ENCODE results near the gene COTL1.

The COTL1 gene

DNA sequence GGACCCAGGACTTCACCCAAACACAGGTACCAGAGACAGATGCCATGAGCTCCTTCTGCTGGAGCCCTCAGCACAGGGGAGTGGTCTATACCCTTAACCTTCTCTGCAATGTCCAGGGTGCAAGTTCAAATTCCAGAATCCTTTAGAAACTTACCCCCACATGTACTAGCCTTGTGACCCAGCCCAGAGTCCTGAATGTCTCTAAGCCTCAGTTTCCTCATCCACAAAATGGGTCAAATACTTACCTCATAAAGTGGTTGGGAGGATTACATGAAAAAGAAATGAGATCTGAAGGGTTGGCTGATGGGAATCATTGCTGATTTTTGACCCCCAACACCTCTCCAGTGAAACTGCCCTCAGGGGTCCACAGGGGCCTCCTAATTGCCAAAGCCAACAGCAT is 21.7 kb downstream of the COTL1 start:
- DNase-seq (ENCODE audit: low read depth in 2 of 2) = no peak

- DNase-seq (ENCODE audit: low read depth in 2 of 2) = no peak
Observed at GRCh38 chr16:84595052-84595481, 22.8 kb downstream of the COTL1 start.

DNA sequence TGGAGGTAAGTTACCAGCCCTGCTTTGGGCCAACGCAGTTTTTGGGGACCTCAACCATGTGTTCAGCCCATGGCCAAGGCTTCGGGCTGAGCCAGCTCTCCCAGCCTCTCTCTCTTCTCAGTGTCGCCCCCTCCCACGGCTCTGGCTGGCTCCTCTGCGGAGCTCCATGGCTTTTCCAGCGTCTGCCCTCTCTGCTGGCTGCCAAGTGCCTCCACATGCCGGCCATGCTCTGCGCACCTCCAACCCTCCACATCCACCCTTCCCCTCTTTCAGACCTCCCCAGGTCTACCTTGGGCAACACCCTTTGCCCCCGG is 23.2 kb downstream of the COTL1 start:
- DNase-seq (ENCODE audit: low read depth in 2 of 2) = no peak

DNA sequence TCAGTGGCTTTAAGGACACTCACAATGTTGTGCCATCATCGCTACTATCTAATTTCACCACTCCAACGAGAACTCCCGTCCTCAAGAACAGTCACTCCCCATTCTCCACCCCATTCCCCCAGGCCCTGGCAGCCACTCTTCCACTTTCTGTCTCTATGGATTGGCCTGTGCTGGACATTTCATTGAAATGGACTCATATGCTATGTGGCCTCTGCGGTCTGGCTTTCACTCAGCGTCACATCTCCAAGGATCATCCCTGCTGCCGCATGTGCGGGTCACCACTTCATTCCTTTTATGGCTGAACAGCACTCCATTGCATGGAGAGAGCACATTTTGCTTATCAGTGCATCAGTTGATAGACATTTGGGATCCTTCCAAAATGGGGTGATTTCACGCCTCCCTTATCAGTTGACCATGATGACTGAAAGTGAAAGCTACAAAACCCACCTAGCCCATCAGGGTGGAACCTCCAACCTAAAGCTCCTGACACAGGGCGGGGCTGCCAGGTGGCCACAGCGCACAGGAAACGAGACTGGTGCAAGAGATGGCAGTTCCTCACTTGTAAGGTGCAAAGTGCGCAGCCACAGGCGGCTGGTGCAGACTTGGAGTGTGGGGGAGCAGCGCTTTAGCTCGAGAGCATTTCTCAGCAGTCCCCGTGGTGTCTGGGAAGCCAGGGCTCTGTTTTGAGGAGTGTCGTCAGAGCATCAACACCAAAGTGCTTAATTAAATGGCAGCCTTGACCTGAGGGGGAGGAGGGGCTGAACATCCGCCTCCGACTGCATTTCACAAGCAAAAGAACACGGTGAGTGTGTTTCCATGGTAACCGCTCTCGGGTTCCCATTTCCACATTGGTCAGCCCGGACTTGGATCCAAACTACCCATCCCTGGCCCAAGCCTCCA is 23.8 kb downstream of the COTL1 start:
- peak; percentile 57 to 60 for DNase-seq (ENCODE audit: low read depth in 2 of 2)

- DNase-seq (ENCODE audit: low read depth in 2 of 2) = no peak
Observed at GRCh38 chr16:84592718-84593117, 25.2 kb downstream of the COTL1 start.

DNA sequence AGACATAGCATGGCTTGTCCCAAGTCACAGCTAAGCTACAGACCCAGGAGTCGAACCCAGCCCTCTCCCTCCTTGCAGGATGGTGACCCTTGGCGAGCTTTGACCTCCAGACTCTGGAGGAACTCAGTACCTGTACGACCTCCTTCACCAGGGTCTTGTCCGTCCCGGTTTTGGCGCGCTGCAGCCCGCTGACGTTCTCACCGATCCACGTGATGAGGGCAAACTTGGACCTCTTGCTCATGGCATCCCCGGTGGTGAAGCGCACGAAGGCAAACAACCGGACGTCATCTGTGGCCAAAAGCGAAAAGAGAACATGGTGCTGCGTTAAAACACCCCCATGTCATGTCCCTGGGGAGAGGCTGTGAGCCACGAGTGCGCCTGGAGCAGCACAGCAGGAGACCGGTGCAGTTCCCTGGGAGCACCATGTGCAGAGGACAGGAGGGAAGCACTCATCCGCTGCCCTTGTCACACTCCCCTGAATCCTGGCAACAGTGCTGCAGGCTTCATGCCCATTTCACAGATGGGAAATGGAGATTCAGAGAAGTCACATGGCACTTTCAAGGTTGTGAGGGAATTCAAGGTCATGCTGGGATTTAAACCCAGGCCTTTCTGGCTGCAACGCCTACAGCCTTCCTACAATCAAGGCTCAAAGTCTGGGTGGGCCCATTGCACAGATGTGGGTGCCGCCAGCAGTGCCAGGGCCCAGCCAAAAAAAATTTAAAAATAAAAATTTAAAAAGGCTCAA is 27.7 kb downstream of the COTL1 start:
- no peak for DNase-seq (ENCODE audit: low read depth in 2 of 2)

DNA sequence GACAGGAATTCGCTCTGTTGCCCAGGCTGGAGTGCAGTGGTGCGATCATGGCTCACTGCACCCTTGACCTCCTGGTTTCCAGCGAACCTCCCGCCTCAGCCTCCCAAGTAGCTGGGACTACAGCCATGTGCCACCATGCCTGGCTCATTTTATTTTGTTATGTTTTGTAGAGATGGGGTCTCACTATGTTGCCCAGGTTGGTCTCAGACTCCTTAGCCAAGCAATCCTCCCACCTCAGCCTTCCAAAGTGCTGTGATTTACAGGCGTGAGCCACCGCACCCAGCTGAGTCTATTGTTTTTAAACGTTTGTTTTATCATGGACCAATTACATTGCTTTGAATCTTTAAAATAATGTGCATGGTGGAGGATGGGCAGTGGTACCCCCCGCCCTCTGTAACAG is 28.9 kb downstream of the COTL1 start:
- no peak for DNase-seq (ENCODE audit: low read depth in 2 of 2)

DNA sequence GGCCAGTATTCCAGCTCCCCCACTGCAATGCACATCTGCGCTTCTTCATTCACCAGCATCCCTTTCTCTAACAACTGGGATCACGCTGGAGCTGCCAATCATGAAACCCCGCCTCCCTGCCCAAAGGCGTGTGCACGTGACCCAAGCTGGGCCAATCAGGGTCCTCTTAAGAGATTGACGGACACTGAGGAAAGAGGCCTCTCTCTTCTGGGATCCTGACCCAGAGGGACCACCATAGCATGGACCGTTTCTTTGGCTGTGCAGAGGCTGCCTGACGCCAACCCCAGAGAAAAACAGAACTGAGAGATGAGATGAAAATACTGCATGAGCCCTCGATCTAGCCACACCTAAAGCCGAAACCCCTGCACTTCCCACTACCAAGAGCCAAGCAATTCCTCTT is 32.0 kb downstream of the COTL1 start:
- no peak for DNase-seq (ENCODE audit: low read depth in 2 of 2)

DNA sequence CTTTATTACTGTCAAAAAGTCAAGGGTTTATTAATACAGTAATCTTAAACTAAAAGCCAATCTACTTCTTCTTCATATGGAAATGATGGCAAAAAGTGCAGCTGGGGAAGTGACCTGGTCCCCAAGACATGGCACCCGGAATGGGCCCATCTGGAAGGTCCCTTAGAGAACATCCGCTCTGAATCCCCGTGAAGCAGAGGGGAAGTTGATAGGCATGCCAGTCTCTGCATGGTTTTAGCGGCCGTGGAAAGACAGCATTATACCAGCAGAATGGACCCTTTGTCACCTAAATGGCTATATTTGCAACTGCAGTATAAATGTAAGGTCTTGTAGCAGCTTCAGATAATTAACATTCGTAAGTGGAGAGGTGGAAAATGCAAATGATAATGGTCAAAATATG is 32.4 kb downstream of the COTL1 start:
- DNase-seq (ENCODE audit: low read depth in 2 of 2) = no peak

- no peak for DNase-seq (ENCODE audit: low read depth in 2 of 2)
Observed at GRCh38 chr16:84584678-84585077, 33.2 kb downstream of the COTL1 start.

DNA sequence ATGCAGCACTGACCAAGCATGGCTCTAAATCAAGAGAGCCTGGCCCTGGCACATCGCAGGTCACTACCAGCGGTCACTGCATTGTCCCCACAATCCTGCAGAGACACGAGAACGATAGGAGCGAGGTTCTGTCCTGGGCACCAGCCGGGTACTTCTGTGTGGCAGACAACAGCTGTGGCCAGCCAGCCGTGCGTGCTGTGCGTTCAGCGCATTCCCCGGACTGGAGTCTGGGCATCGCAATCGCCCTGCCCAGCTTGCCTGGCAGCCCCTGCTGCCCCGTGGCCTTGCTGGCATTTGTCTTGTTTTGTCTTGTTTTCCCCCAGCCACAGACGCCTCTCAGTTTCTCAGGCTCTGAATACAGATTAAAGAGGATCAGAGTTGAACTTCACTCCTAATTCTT is 33.9 kb downstream of the COTL1 start:
- DNase-seq (ENCODE audit: low read depth in 2 of 2) = no peak

DNA sequence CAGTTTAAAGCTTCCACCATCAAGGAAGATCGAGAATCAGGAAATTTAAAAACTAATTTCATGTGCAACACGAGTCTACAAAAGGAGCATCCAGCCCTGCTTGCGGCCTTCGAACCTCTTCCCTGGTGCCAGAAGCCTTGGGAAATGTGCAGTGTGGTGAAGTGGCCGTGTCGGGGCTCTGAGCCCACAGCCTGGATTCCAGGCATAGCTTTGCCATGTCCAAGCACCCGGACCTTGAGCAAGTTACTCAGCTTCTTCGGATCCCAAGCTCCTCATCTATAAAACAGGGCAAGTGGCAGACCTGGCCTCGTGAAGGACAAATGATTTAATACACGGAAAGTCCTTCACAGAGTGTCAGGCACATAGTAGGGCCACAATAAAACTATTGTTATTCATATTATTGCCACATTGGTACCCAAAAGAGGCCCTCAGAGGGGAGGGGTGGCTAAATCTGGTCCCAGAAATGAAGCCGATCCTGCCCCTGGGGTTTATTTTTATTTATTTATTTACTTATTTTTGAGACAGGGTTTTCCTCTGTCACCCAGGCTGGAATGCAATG is 34.8 kb downstream of the COTL1 start:
- no peak for DNase-seq (ENCODE audit: low read depth in 2 of 2)

GRCh38 chr16:84581158-84581557 is 36.7 kb downstream of the COTL1 start:
- DNase-seq (ENCODE audit: low read depth in 2 of 2) = no peak

DNA sequence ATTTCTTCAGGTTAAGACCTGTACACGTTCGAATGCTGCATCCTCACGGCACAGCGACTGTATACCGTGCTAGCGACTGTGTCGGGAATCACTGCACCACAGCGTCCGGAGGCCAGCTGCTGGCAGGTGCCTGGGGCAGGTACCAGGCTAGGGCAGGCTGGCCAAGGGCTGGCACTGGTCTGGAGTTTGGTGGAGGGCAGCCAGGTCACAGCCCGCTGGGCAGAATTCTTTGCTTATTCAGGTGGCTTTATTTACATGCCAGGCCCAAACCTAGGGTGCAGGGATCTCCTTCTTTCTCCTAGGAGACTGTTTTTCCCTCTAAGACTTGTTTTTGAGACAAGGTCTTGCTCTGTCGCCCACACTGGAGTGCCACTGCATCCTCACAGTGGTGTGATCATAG is 37.9 kb downstream of the COTL1 start:
- no peak for DNase-seq (ENCODE audit: low read depth in 2 of 2)

DNA sequence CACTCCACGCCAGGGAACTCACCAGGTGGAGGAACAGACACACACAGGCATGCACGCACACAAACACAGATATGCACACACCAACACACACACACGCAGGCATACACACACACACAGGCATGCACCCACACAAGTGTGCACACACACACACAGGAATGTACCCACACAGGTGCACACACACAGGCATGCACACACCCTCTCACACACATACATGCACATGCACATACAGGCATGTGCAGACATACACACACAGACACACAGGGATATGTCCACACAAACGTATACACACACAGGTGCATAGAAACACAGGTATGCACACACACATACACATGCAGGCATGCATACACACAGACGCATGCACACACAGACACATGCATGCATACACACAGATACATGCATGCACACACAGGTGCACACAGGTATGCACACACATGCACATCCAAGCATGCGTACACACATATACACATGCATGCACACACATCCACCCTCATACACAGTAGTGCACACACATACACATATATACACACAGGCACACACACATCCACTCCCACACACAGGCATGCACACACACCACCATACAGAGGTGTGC is 39.2 kb downstream of the COTL1 start:
- DNase-seq (ENCODE audit: low read depth in 2 of 2) = no peak

DNA sequence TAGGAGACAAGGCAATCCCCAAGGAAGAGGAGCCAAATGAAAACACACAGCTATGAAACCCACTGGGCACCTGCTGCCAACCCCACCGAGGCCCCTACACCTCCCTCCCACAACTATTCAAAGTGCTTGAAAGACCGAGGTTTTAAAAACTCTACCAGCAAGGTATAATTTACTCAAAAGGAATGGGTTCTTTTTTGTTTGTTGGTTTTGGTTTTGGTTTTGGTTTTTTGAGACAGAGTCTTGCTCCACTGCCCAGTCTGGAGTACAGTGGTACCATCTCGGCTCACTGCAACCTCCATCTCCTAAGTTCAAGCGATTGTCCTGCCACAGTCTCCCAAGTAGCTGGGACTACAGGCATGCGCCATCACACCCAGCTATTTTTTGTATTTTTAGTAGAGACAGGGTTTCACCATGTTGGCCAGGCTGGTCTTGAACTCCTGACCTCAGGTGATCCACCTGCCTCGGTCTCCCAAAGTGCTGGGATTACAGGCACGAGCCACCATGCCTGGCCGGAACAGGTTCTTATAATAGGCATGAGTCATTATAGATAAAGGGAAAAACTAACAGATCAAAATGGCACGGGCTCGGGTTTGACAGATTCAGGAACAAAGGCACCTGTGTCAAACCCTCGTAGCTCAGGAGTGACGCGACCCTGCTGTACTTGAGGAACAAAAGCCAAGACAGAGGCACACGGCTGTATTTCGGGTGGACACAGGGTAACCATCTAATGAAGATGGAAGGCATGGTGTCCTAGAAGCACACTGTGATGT is 40.7 kb downstream of the COTL1 start:
- no peak for DNase-seq (ENCODE audit: low read depth in 2 of 2)

GRCh38 chr16:84575914-84576313 is 42.0 kb downstream of the COTL1 start:
- no peak for DNase-seq (ENCODE audit: low read depth in 2 of 2)

DNA sequence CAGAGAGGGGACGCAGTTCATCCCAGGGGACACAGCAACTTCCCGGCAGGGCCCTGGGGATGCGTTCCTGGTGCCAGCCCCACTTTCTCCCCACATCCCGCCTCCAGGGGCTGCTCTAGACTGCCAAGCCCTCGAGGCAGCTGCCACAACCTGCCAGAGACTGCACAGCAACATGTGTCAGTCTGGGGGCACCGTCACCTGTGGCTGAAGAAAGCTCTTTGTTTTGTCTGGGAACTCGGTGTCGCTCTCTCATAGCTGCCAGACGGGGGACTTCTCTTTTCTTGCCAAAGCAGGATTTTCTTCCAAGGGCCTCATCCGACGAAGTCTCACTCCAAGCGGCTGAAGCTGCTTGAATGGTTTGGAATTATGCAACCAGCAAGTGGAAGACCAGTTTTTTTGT is 43.7 kb downstream of the COTL1 start:
- no peak for DNase-seq (ENCODE audit: low read depth in 2 of 2)

GRCh38 chr16:84572096-84572495 is 45.8 kb downstream of the COTL1 start:
- no peak for DNase-seq (ENCODE audit: low read depth in 2 of 2)

GRCh38 chr16:84571506-84571905 is 46.4 kb downstream of the COTL1 start:
- DNase-seq (ENCODE audit: low read depth in 2 of 2) = no peak

DNA sequence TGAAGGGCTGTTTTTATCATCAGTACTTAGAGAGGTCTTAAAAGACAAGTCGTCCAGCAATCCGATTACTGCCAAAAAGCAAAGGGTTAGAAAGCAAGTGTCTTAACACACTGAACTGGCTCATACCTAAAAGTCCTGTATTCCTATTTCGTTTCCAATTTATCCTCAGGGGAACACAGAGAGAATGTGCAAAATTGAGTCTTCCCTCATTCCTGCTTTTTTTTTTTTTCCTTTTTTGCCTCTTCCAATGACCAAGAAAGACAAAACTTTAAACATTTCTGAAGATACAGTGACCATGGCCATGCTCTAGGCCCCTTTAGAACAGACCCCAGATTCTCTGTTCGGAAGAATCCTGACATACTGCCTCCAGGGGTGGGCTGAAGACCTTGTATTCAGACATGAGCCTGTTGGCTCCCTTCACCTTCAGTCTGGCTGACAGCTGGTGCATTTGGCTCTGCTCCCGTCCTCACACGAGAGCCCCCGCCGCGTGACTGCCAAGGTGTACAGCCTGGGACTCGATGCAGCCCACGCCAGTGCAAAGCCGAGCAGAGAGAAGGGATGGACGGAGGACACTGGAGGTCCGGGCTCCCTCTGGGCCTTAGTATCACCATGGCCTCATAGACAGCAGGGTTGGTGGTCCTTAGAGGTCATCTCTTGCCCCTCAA is 47.0 kb downstream of the COTL1 start:
- DNase-seq (ENCODE audit: low read depth in 2 of 2) = no peak

Measured in stimulated activated CD8-positive, alpha-beta memory T cell treated with anti-CD3 and anti-CD28 coated beads, Interleukin-7, amount 100 ng/mL, for 1 hour (primary cell).